ENCODE results near the gene OCA2. TPM values are rescaled to one million over a fixed set of nuclear protein-coding genes. Genes with fewer than 3 reads are reported as not detected.

OCA2 gene
- total and polyA plus RNA-seq, 2 of the 8 experiments (the other 6 are each of a cell fraction or from before 2014, with no cell fraction given) = 0.20 TPM

- TF ChIP-seq FOSL1 (IDR thresholded peaks at IDR 0.05; ENCODE audit: insufficient read depth, low read depth, low read length) = no peak
Observed at GRCh38 chr15:27903405-27903804, 195.7 kb downstream of the OCA2 start (continued).

Measured in H1 (cell line).